T-helper 2 cell treated with Interferon-gamma antibody and Interleukin-4, amounts not matched to agents 5 μg/mL and 100 μg/mL, for 36 hours (primary cell): ENCODE data around the gene RIMKLA.

Experiments
- DNase-seq: peaks from one replicate; pipeline ENCODE4 v3.0.0; 2021; ENCODE audit warnings: low spot score
- H3K27ac Mint-ChIP-seq: one replicate; pipeline ENCODE4 v1.8.0; 2021; ENCODE audit warnings: mild to moderate bottlenecking, mixed read lengths
- H3K27me3 Mint-ChIP-seq: one replicate; pipeline ENCODE4 v1.8.0; 2021; ENCODE audit warnings: low read depth, mixed read lengths
- H3K36me3 Mint-ChIP-seq: one replicate; pipeline ENCODE4 v1.8.0; 2021; ENCODE audit warnings: low read depth, mixed read lengths
- H3K4me1 Mint-ChIP-seq: one replicate; pipeline ENCODE4 v1.8.0; 2021; ENCODE audit warnings: low read depth, mixed read lengths
- H3K4me3 Mint-ChIP-seq: one replicate; pipeline ENCODE4 v1.8.0; 2022; ENCODE audit warnings: mild to moderate bottlenecking, moderate library complexity, mixed read lengths
- H3K9me3 Mint-ChIP-seq: one replicate; pipeline ENCODE4 v1.8.0; 2021; ENCODE audit warnings: mixed read lengths

RIMKLA gene

GRCh38 chr1:42392967-42393848, 12.6 kb downstream of the RIMKLA start:
- H3K27ac Mint-ChIP-seq: no peak overlapping the region
- H3K27me3 Mint-ChIP-seq: no peaks in the 10 kb centered on the region
- H3K36me3 Mint-ChIP-seq: no peaks in the 10 kb centered on the region
- H3K9me3 Mint-ChIP-seq: no peaks in the 10 kb centered on the region
- H3K4me1 Mint-ChIP-seq: peaks cover 4% of the 10 kb centered on the region
- no peak overlapping the region for H3K4me3 Mint-ChIP-seq
- no peak for DNase-seq

- Mint-ChIP-seq H3K4me1 (no peaks in the 10 kb centered on the region), H3K27me3 (no peaks in the 10 kb centered on the region), H3K4me3 (no peak overlapping the region), H3K36me3 (no peaks in the 10 kb centered on the region), H3K27ac (no peak overlapping the region), H3K9me3 (no peaks in the 10 kb centered on the region)
- DNase-seq: no peak
Measured at GRCh38 chr1:42399315-42400100, 18.9 kb downstream of the RIMKLA start.

- Mint-ChIP-seq H3K27me3 (no peaks in the 10 kb centered on the region), H3K4me1 (no peaks in the 10 kb centered on the region), H3K9me3 (no peaks in the 10 kb centered on the region), H3K27ac (no peak overlapping the region), H3K4me3 (no peak overlapping the region), H3K36me3 (no peaks in the 10 kb centered on the region)
- DNase-seq: no peak
Measured at GRCh38 chr1:42403880-42404400, 23.3 kb downstream of the RIMKLA start.

GRCh38 chr1:42414551-42415496, 34.2 kb downstream of the RIMKLA start:
- H3K27me3 Mint-ChIP-seq: no peaks in the 10 kb centered on the region
- no peak for DNase-seq
- H3K27ac Mint-ChIP-seq: no peak overlapping the region
- peaks cover 2% of the 10 kb centered on the region for H3K36me3 Mint-ChIP-seq
- no peaks in the 10 kb centered on the region for H3K4me1 Mint-ChIP-seq
- H3K9me3 Mint-ChIP-seq: no peaks in the 10 kb centered on the region
- H3K4me3 Mint-ChIP-seq: no peak overlapping the region

GRCh38 chr1:42417166-42417565, 36.6 kb downstream of the RIMKLA start:
- Mint-ChIP-seq H3K27ac (no peak overlapping the region), H3K27me3 (peaks cover 3% of the 10 kb centered on the region), H3K9me3 (no peaks in the 10 kb centered on the region), H3K4me1 (no peaks in the 10 kb centered on the region), H3K36me3 (peaks cover 2% of the 10 kb centered on the region), H3K4me3 (no peak overlapping the region)
- DNase-seq: no peak

- Mint-ChIP-seq H3K36me3 (peaks cover 2% of the 10 kb centered on the region), H3K9me3 (no peaks in the 10 kb centered on the region), H3K27me3 (peaks cover 3% of the 10 kb centered on the region), H3K27ac (no peak overlapping the region), H3K4me3 (no peak overlapping the region), H3K4me1 (no peaks in the 10 kb centered on the region)
- DNase-seq: no peak
Measured at GRCh38 chr1:42418516-42418915, 37.9 kb downstream of the RIMKLA start.

- peaks cover 2% of the 10 kb centered on the region for H3K36me3 Mint-ChIP-seq
- DNase-seq: no peak
- no peak overlapping the region for H3K4me3 Mint-ChIP-seq
- H3K27ac Mint-ChIP-seq: no peak overlapping the region
- H3K9me3 Mint-ChIP-seq: no peaks in the 10 kb centered on the region
- H3K4me1 Mint-ChIP-seq: no peaks in the 10 kb centered on the region
- peaks cover 3% of the 10 kb centered on the region for H3K27me3 Mint-ChIP-seq
Measured at GRCh38 chr1:42419126-42419821, 38.7 kb downstream of the RIMKLA start.

GRCh38 chr1:42420121-42420520, 39.5 kb downstream of the RIMKLA start:
- no peak overlapping the region for H3K4me3 Mint-ChIP-seq
- H3K9me3 Mint-ChIP-seq: no peaks in the 10 kb centered on the region
- H3K27ac Mint-ChIP-seq: no peak overlapping the region
- H3K4me1 Mint-ChIP-seq: no peaks in the 10 kb centered on the region
- no peaks in the 10 kb centered on the region for H3K36me3 Mint-ChIP-seq
- DNase-seq: no peak
- H3K27me3 Mint-ChIP-seq: peaks cover 3% of the 10 kb centered on the region

- no peaks in the 10 kb centered on the region for H3K36me3 Mint-ChIP-seq
- peaks cover 3% of the 10 kb centered on the region for H3K27me3 Mint-ChIP-seq
- no peaks in the 10 kb centered on the region for H3K9me3 Mint-ChIP-seq
- no peak for DNase-seq
- no peak overlapping the region for H3K4me3 Mint-ChIP-seq
- H3K27ac Mint-ChIP-seq: no peak overlapping the region
- no peaks in the 10 kb centered on the region for H3K4me1 Mint-ChIP-seq
Measured at GRCh38 chr1:42420911-42421585, 40.5 kb downstream of the RIMKLA start.

GRCh38 chr1:42422737-42423136, 42.1 kb downstream of the RIMKLA start:
- no peak for DNase-seq
- Mint-ChIP-seq H3K4me3 (no peak overlapping the region), H3K36me3 (no peaks in the 10 kb centered on the region), H3K9me3 (no peaks in the 10 kb centered on the region), H3K27ac (no peak overlapping the region), H3K4me1 (no peaks in the 10 kb centered on the region), H3K27me3 (peaks cover 3% of the 10 kb centered on the region)

- Mint-ChIP-seq H3K9me3 (no peaks in the 10 kb centered on the region), H3K36me3 (no peaks in the 10 kb centered on the region), H3K27ac (no peak overlapping the region), H3K27me3 (peaks cover 3% of the 10 kb centered on the region), H3K4me3 (no peak overlapping the region), H3K4me1 (no peaks in the 10 kb centered on the region)
- no peak for DNase-seq
Measured at GRCh38 chr1:42423681-42424080, 43.1 kb downstream of the RIMKLA start.

GRCh38 chr1:42424201-42424600, 43.6 kb downstream of the RIMKLA start:
- Mint-ChIP-seq H3K27ac (no peak overlapping the region), H3K4me3 (no peak overlapping the region), H3K27me3 (peaks cover 3% of the 10 kb centered on the region), H3K9me3 (no peaks in the 10 kb centered on the region), H3K4me1 (no peaks in the 10 kb centered on the region), H3K36me3 (no peaks in the 10 kb centered on the region)
- DNase-seq: no peak
